HS-27A (cell line): ENCODE results near the gene SMYD5.
"Not testable (repeated sequence)": the region's sequence is repeated elsewhere in the genome, so short reads cannot be mapped to it uniquely, and the experiment has no call there.

ENCODE experiments used
- DNase-seq: peaks from one replicate; pipeline ENCODE4 v3.0.0-alpha.2; 2012; ENCODE audit warnings: low read depth, missing footprints

SMYD5 gene

DNA sequence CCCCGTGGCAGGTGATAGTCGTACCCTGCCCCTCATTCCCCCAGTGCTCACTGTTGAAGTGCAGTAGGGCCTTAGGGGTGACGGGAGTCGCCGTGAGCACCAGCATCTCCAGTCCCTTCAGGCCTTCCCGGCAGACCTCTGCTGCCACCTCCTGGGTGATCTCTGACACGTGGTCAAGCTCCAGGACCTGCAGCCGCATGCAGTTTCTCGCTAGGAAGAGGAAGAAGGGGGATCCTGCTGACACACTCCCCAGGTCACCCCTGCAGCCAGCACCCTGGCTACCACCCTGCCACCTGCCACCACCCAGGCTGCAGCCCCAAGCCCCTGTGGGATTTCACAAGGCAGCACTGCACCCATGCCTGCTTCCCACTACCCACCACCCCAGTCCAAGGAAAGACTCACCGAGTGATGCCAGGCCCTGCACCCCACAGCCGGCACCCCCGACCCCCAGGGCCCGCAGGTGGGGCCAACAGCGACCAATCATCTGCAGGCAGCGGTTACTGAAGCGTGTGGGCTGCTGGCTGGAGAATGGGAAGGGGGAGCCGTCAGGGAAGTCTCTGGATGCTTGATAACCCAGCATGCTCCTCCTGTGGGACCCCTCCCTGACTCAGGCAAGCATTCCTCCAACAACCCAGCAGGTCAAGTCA lies 46.4 kb downstream of the SMYD5 start:
- no peak for DNase-seq

DNA sequence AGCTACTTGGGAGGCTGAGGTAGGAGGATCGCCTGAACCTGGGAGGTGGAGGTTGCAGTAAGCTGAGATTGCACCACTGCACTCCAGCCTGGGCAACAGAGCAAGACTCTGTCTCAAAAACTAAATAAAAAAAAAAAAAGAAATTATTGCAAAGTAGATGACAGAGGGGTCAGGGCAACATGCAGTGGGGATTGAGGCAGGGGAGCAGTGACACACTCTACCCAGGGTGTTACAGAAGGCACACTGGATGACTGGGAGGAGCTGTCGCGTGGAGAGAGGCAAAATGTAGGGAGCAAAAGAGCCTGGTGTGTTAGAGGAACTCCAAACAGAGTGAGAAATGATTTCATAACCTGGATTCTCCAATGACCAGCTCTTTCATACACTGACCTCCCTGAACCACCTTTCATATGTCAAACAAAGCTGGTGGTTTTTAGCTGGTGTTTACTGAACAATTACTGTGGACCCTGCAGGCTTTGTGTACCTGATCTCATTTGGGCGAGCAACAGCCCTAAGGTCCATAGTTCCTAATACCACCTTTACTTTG lies 48.1 kb downstream of the SMYD5 start:
- no peak for DNase-seq

- DNase-seq = not testable (repeated sequence)
Observed at GRCh38 chr2:73262691-73263429, 48.8 kb downstream of the SMYD5 start.

DNA sequence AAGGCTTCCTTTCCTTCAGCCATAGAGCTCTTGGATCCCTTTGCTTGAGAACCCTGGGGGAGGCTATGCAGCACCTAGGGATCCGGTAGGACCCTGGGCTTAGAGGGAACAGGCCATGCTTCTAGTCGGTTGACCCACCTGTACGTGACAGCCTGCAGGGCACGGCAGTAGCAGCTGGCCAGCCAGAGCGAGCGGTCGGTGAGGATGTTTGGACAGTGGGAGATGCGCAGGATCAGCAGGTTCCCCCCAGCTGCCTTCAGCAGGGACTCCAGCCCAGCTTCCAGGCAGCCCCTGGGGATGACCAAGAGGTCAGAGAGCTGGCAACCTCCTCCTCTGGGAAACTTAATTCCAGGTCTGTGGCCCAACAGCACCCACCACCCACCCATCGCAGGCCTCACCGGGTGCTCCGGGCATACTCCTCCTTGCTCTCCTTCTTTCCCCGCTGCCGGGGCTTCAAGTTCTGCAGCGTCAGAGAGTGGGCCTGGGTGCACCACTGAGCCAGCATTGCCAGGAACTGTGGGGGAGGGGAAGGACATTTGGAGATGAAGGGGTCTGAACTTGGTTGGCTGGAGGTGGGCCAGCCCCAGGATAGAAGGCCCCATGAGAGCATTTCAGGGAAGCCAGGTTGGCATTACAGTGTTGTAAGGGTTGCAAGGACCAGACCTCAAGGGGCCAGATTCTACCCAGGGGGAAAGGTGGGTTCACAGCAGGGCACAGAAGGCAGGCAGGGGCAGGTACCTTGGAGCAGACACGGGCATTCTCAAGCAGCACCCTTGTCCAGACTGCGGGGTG lies 49.7 kb downstream of the SMYD5 start:
- DNase-seq = no peak

- DNase-seq = no peak
Observed at GRCh38 chr2:73264332-73264606, 50.2 kb downstream of the SMYD5 start.

DNA sequence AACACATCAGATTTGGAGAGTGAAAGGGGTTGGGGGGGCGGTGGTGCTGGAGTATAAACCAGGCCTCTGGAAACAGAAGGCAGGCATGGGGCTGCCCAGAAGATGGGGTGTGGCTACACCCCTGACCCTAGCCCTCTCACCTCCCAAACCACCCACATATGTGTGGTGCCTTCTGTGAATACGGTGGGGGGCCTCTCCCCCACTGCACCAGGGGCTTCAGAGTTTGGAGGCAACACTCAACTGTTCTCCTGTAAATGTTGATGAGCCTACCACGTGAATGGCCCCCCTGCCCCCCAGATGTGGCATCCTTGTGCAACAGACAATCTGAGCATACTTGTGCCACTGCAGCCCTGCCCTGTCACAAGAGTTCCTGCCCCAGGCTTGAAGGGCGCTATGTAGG lies 50.7 kb downstream of the SMYD5 start:
- DNase-seq = no peak

DNA sequence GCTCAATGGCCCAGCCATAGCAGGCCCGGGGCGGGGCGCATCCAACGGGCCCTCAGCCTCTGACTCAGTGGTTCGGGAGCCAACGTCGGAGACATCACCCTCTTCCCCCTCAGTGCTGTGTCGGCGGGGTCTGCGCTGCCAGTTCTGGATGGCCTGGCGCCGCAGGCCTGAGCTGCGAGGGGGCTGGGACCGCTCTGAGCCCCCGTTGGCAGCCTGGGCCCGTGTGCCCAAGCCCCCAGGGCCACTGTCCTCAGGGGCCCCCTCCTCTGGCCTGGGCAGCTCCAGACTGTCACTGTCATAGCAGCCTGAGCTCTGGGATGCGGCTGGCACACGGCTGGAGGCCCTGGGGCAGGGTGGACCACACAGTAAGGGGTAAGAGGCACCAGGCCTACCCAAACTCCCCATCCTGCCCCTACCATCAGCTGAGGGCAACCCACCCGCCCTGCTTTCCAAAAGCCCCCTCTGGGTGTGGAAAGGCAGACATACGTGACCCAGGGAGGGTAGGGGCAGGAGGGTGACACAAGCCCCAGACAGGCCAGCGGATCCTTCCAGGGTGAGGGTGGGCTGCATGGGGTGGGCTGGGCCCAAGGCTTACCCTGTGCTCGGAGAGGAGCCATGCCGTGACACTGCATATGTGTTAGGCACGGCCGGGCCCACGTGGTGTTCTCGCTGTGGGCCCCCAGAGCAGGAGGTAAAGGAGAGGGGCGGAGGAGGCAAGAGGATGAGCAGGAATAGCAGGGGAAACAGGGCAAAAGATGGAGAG lies 51.4 kb downstream of the SMYD5 start:
- no peak for DNase-seq

DNA sequence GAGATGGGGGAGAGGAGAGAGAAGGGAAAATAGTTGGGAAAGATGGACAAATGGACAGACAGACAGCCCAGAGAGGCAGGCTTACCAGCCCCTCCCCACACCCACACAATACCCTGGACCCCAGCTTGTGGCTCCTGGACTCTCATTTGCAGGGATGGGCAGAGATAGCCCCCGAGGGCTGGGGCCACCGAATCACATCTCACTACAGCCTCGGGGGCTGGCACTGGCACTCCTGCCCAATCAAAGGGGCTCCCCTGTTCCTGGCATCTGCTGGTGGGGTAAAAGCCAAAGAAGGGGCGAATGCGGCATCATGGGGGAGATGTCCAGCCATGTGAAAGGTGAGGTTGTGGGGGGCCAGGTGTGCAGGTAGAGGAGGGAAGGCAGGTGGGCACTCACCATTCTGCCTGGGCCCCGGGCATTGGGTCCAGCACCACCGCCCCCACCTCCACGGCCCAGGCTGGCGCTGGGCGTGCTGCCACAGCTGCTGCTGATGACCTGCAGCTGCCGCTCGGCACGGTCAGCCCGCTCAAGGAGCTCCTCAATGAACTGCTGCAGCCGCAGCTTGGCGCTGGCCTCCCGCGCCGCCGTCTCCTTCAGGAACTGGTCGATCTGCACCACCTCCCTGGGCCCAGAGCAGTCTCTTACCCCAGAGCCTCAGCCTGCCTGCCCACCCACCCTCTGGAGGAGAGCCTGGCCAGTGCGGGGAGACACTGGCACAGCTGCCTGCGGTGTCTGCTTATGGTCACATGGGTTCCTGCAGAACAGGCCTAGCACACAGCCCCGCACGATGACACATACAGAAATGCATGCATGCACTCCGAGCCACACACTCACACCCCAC lies 52.2 kb downstream of the SMYD5 start:
- DNase-seq = no peak

DNA sequence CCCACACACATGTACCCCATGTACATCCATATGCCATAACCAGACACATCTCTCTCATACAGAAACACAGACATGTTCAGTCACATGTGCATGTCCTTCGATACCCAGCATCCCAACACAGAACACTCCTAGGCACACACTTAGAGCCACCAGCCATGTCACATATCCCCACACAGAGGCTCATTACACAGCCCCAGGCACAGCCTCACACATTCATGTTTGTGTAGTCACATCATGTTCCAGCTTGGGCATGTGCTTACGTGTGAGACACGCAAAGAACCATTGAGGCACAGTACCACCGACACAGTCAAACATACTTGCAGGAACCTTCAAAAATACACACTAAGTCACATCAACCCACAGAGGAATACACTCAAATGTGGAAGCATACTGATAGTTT lies 53.0 kb downstream of the SMYD5 start:
- no peak for DNase-seq

DNA sequence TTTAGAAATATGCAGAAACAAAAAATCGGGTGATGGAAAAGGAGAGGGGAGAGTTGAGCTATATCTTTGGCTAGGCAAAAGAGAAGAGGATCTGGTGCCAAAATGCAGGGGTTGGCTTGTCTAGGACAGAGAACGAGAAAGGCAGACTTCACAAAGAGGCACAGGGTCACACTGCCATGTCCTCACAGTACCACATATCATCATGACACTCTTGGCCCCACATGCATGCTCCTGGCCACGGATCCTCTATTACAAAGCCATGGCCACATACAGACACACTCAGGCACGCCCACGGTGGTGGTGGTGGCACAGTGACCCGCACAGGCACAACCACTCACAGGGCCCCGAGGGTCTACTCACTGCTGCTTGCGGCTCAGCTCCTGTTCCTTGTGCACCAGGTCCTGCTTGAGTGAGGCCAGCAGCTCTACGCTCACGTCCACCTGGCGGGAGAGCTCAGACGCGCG lies 54.4 kb downstream of the SMYD5 start:
- no peak for DNase-seq

DNA sequence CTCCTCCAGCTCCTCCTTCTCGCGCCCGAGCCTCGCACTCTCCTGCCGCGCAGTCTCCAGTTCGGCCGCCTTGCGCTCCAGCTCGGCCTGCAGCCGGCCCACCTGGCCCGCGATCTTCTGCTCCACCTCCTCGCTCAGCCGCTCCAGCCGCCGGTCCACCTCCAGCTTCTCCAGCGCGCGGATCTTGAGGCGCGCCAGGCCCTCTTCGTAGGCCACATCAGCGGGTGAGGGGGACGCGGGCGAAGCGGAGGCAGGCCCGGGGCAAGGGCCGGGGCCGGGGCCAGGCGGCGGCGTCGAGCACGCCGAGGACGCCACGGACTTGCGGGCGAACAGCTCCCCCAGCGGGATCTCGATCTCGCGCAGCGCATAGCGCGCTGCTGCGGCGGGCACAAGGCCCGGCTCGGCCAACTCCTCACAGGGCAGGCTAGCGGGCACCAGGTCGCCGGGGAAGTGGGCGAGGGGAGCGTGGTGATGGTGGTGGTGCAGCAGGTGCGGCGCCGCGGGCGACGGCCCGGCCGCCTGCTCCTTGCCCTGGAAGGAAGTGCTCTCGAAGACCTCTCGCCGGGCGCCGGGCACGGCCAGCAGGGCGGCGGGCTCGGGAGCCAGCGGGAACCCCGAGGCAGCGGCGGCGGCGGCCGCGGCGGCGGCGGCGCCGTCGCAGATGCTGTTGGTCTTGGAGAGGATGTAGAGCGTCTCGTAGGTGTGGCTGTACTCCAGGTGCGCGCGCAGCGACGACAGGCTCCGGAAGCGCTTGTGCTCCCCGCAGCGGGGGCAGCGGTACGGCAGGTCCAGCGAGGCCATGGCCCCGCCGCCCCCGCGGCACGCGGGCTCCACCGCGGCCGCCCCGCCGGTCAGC lies 55.0 kb downstream of the SMYD5 start:
- DNase-seq = no peak

DNA sequence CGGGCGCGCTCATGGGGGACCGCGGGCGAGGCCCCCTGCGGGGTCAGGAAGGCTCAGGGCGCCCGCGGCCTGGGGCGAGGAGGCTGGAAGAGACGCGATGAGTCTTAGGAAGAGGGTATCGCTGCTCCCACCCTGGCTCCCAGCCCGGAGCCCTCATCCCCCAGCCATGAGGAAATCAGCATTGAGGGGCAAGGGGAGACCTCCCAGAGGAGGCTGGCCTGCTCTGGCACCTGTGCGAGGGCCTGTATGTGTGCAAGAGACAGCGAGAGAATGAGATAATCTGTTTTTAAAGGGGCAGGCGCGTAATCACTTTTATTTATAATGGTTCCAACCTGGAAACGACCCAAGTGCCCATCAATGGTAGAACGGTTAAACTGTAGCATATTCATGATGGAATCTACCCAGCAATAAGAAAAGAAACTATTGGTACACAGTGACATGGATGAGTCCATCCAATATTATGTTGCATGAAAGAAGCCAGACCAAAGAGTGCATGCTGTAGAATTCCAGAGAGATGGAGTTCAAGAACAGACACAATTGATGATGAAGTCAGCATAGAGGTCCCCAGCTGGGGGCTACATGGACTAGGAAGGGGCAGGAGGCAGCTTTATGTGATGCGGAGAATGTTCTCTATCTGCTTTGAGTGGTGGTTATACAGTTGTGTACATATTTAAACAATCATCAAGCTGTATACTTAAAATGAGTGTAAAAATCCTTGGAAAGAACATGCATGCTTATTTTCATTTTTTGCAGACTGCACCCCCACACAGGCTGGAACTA lies 55.8 kb downstream of the SMYD5 start:
- no peak for DNase-seq

GRCh38 chr2:73272270-73272669 lies 58.2 kb downstream of the SMYD5 start:
- no peak for DNase-seq
